T follicular helper cell (primary cell): ENCODE measurements around the gene TNF.
"Not testable (repeated sequence)": the region's sequence is repeated elsewhere in the genome, so short reads cannot be mapped to it uniquely, and the experiment has no call there.

ENCODE experiments used
- DNase-seq: peaks from one replicate; pipeline ENCODE4 v3.0.0-alpha.2; 2020; ENCODE audit warnings: low read depth

TNF gene

GRCh38 chr6:31588871-31589650 is 13.7 kb downstream of the TNF start:
- no peak for DNase-seq

DNA sequence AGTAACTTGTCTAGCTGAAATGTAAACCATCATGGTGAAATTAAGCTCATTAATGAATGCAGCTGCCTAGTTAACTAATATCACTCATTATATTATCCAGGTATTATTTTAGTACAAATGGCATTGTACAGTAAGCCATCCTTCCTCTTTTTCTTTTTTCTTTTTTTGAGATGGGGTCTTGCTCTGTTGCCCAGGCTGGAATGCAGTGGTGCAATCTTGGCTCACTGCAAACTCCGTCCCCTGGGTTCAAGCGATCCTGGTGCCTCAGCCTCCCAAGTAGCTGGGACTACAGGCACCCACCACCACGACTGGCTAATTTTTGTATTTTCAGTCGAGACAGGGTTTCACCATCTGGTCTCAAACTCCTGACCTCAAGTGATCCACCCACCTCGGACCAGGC is 15.3 kb downstream of the TNF start:
- DNase-seq, result not testable (repeated sequence)

- DNase-seq, result no peak
These were observed 17.0 kb downstream of the TNF start for GRCh38 chr6:31592396-31592771.

- no peak for DNase-seq
These were observed 21.6 kb downstream of the TNF start for GRCh38 chr6:31597006-31597405.

DNA sequence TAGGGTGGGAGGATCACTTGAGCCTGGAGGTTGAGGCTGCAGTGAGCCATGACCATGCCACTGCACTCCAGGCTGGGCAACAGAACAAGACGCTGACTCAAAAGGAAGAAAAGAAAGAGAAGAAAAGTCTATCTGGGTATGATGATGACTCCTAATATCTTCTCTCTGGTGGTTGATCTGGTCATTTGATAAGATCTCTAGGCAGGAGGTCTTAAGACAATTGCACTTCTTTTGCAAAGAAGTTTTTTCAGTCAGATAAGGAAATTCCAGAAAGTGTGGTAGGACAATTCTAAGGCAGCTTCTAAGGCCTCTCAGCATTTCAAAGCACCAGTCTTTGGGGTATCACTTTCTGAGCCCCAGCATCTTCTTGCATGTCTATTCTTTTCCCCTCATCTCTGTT is 32.0 kb downstream of the TNF start:
- DNase-seq, result no peak

DNA sequence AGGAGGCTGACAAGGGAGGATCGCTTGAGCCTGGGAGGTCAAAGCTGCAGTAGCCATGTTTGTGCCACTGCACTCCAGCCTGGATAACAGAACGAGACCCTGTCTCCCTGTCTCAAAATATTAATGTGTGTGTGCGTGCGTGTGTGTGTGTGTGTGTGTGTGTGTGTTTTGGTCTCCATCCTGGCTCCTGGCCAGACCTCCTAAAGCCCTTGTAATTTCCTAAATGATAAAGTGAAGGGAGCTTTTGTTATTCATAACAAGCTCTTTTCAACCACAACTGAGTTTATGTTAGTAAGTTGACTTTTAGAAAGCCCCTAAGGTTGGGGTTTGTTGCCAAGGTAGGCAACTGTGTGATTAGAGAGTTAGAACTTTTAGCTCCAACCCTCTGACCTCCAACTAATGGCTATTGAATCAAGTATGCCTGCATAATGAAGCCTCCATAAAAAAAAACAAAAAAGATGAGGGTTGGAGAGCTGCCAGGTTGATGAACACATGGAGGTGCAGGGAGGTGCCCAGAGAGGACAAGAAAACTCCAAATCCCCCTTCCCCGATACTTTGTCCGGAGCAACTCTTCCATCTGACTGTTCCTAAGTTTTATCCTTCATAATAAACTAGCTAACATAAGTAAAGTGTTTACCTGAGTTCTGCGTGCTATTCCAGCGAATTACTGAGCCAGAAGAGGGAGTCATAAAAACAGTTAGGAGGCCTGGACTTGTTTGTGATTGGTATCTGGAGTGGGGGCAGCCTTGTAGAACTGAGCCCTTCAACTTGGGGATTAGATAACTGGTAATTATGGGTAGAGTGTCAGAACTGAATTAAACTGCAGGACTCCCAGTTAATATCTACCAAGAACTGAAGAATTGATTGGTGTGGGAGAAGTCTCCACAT is 34.4 kb downstream of the TNF start:
- DNase-seq, result no peak

GRCh38 chr6:31610968-31611367 is 35.6 kb downstream of the TNF start:
- DNase-seq, result no peak

GRCh38 chr6:31614075-31614619 is 38.8 kb downstream of the TNF start:
- no peak for DNase-seq

GRCh38 chr6:31614684-31615578 is 39.6 kb downstream of the TNF start, which contains the start of gene AIF1:
TSS of gene AIF1 (plus strand) at chr6:31615234. CDS start at chr6:31615330, 96 bp downstream.
- no peak for DNase-seq

DNA sequence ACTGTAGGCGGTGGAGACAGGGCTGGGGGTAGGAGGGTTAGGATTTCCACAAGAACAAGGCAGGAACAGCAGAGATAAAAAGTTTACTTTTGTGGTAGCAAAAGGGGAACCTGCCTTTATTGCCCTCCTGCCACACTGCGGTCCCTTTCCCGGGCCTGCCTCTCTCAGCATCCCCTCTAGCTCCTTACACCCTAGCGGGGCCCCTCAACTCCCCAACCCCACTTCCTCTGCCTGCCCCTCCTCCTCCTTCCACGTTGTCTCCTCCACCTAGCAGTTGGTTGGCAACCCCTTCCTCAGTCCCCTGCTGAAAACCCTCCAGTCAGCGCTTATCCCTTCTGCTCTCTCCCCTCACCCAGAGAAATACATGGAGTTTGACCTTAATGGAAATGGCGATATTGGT is 40.4 kb downstream of the TNF start:
- DNase-seq, result no peak

DNA sequence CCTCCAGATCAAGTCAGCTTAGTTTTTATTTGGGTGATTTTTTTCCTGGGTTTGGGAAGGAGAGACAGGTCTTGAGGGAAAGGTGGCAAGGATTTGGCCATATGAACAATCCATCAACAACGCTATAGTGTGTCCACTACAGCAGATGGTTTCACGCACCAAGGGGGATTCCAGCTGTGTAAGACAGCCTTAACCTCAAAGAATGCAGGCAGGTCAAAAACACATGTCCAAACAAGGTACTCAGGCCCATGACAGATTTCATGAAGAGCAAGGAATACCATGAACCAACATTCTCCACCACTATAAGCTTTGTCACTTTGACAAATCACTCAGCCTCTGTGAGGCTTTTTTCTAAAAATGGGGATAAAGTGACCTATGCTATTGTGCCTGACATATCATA is 41.6 kb downstream of the TNF start:
- DNase-seq, result no peak

DNA sequence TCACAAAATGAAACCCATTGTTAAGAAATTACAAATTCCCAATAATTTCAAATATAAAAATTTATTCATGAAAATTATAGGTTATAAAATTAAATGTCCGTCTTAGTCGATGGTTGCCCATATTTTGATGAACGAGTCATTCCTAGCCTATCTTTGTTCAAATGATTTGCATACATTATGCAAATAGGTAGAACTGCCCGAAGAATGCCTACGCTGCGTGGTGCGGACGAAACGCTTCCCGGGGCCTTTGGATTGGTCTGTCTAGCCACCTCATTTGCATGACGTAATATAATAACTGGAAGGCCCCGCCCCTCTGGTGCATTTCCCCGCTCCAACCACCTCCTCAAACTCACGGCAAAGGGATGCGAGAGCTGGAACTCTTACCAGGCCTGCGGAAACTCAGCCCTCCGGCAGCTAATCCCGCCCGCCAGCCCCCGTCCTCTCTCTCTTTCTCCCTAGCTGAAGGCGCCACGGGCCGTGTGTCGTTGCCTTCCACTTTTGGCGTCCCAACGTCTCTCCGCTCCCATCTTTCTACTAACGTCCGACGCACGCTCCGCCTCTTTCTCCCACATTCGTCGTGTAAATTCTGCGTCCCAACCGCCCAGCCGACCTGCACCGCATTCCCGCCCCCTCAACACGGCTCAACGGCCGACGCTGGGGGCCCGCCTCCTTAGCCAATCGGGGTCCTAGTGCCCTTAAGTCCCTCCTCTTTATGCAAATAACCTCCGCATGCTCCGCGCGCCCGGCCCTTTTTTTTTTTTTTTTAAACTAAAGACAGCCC is 44.6 kb downstream of the TNF start:
- peak; percentile 95 for DNase-seq

GRCh38 chr6:31620586-31621319 is 45.4 kb downstream of the TNF start, which contains the start of gene PRRC2A:
TSS of gene PRRC2A (plus strand) at chr6:31620715. CDS start at chr6:31622790, 2,075 bp downstream.
- peak; percentile 73 for DNase-seq

DNA sequence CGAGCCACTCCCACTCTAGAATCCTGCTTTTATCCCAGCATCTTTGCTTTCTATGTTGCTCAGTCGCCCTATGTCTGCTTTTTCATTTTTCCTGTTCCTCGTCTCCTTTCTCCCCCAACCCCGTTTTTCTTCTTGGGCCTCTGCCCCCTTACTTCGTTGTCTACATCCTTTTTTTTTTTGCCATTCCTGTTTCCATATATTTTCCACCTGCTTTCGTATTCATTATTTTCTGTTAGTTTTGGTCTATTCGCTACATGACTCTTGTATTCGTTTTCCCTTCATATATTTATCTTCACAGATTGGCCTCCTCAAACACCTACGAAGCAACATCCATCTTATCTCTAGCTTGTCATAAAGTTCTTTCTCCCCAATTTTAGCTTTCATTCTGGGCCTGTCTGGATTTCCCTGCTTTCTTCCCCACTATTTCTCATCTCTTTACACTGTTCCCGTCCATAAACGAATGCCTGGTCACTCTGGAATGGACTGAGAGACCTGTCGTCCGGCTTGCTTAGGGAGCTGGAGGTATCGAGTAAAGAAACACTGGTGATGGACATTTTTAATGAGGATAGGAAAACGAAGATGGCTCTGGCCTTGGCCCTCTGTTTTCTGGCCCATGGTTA is 46.1 kb downstream of the TNF start:
- DNase-seq, result no peak

GRCh38 chr6:31621991-31622390 is 46.6 kb downstream of the TNF start:
- DNase-seq, result no peak

GRCh38 chr6:31622684-31623091 is 47.3 kb downstream of the TNF start:
- no peak for DNase-seq

GRCh38 chr6:31624070-31624469 is 48.7 kb downstream of the TNF start:
- DNase-seq, result no peak

- DNase-seq, result no peak
These were observed 51.6 kb downstream of the TNF start for GRCh38 chr6:31626952-31627351.

- DNase-seq, result no peak
These were observed 52.4 kb downstream of the TNF start for GRCh38 chr6:31627690-31628287.
